Hepatocyte (in vitro differentiated cells): ENCODE measurements around the gene ALG14. TPM values are rescaled to one million over a fixed set of nuclear protein-coding genes. Genes with fewer than 3 reads are reported as not detected.
A peak's percentile ranks its signal among the peaks of the same experiment; 100 is the strongest.

Experiments used
- DNase-seq: peaks from one replicate; pipeline ENCODE4 v3.0.0-alpha.2; 2016; ENCODE audit warnings: low spot score
- H2AFZ ChIP-seq: fragments of 200-600 bp; sonication (generic); 2 replicates; pipeline ENCODE4 v1.6.0; 2016; ENCODE audit warnings: antibody characterized with exemption, mild to moderate bottlenecking
- H3K27ac ChIP-seq: fragments of 200-600 bp; sonication (generic); 2 replicates; pipeline ENCODE4 v1.5.1; 2016; ENCODE audit warnings: mild to moderate bottlenecking
- H3K27me3 ChIP-seq: fragments of 200-600 bp; sonication (generic); 2 replicates; pipeline ENCODE4 v1.6.1; 2016
- H3K36me3 ChIP-seq: fragments of 200-600 bp; sonication (generic); replicated peaks from 2 replicates; pipeline ENCODE4 v1.5.1; 2016; ENCODE audit warnings: low read depth; ENCODE audit not compliant: insufficient read depth
- H3K4me1 ChIP-seq: fragments of 200-600 bp; sonication (generic); 2 replicates; pipeline ENCODE4 v1.5.1; 2016; ENCODE audit warnings: mild to moderate bottlenecking, moderate library complexity; ENCODE audit not compliant: insufficient read depth
- H3K4me2 ChIP-seq: fragments of 200-600 bp; sonication (generic); 2 replicates; pipeline ENCODE4 v1.6.0; 2016
- H3K4me3 ChIP-seq: fragments of 200-600 bp; sonication (generic); 2 replicates; pipeline ENCODE4 v1.5.1; 2016; ENCODE audit warnings: mild to moderate bottlenecking
- H3K79me2 ChIP-seq: fragments of 200-600 bp; sonication (generic); 2 replicates; pipeline ENCODE4 v1.6.0; 2017; ENCODE audit warnings: mild to moderate bottlenecking
- H3K9me2 ChIP-seq: fragments of 200-600 bp; sonication (generic); replicated peaks from 2 replicates; pipeline ENCODE4 v1.6.0; 2017; ENCODE audit warnings: mild to moderate bottlenecking; ENCODE audit not compliant: insufficient read depth
- H3K9me3 ChIP-seq: fragments of 200-600 bp; sonication (generic); 2 replicates; pipeline ENCODE4 v1.5.1; 2016; ENCODE audit warnings: low read depth, mild to moderate bottlenecking
- H4K20me1 ChIP-seq: fragments of 200-600 bp; sonication (generic); 2 replicates; pipeline ENCODE4 v1.6.0; 2016; ENCODE audit warnings: mild to moderate bottlenecking; ENCODE audit not compliant: insufficient read depth, poor library complexity, severe bottlenecking
- EZH2 ChIP-seq: fragments of 200-600 bp; sonication (generic); IDR thresholded peaks from 2 replicates; pipeline ENCODE4 v1.6.1; 2016; ENCODE audit warnings: antibody characterized with exemption, mild to moderate bottlenecking, borderline replicate concordance
- EZH2phosphoT487 ChIP-seq: fragments of 200-600 bp; sonication (generic); IDR thresholded peaks from one replicate; pipeline ENCODE4 v1.6.1; 2018; ENCODE audit warnings: antibody characterized with exemption, mild to moderate bottlenecking, low read depth, moderate library complexity; ENCODE audit not compliant: unreplicated experiment, severe bottlenecking
- WGBS: methylation state at CpG from one replicate; pipeline ENCODE4 v1.1.6; 2016; ENCODE audit warnings: low lambda C conversion rate; ENCODE audit errors: missing lambda C conversion rate; 5-methylcytosine and 5-hydroxymethylcytosine counted together
- polyA plus RNA-seq: library from polyadenylated mRNA; unstranded; fragments of >200 nt; fragmentation: Nextera tagmentation; extraction: Ambion mirVana; gene quantifications from 2 replicates; pipeline ENCODE4 v1.2.1, GENCODE V29; 2016
- total RNA-seq: library from RNA; depleted of rRNA; stranded (reverse); fragments of >200 nt; gene quantifications from 2 replicates; pipeline ENCODE4 v1.2.3, GENCODE V29; 2014
- TF ChIP-seq, protein P1 (sequence below): fragments of 200-600 bp; sonication (generic); IDR thresholded peaks from 2 replicates; pipeline ENCODE4 v1.5.1; 2016; ENCODE audit warnings: antibody characterized with exemption, mild to moderate bottlenecking; ENCODE audit not compliant: poor library complexity

The ALG14 gene
- total and polyA plus RNA-seq, 2 experiments from 2014 or later: 2.5 to 22.5 TPM

DNA sequence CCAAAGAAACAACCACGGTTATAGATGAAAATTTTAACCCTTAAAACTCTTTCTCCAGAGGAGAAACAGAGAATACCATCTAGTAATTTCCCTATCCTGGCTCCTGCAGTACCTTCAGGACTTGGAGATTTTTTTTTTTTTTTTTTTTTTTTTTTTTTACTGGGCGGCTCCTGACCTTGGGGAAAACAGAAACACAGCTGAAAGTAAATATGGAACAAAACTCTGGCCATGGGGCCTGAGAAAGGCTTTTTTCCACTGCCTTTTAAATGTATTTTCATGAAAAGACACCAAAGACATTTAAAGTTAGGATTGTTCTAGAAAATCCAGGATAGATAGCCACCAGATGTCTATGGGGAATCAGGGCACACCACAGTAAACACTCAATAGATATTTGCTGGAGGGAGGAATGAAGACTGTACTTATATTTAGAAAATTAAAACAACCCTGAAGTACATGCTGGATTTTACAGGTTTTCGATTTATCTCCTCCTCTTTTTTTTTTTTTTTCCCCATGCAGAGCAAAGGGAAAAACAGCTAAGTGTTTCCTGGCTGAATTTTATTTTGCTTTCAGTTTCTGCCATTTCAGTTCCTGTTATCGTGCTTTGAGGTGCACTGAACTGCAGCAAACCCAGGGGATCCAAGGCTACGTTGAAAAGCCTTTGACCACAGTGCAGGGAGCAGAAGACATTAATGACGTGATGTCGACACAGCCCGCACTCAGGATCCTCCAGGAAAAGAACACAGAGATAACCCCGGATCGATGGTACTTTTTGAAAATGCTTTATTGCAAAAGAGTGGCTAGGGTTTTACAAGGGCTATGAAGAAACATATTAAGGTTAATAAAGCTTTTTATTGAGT is 110.1 kb downstream of the ALG14 start:
- Histone ChIP-seq H3K27me3 (no peaks in the 10 kb centered on the region), H3K27ac (peak overlapping the region; percentile 85), H3K36me3 (no peaks in the 10 kb centered on the region), H3K4me1 (peaks cover 21% of the 10 kb centered on the region), H3K79me2 (no peaks in the 10 kb centered on the region), H3K4me2 (peak overlapping the region; percentile 68), H2AFZ (peak overlapping the region; percentile 22), H3K4me3 (no peak overlapping the region), H3K9me2 (no peaks in the 10 kb centered on the region), H4K20me1 (no peaks in the 10 kb centered on the region), H3K9me3 (no peaks in the 10 kb centered on the region)
- DNase-seq: peak; percentile 68
- 24% methylated on average over 10 of the region's 10 CpGs for WGBS
- no peak for TF ChIP-seq EZH2phosphoT487
- TF ChIP-seq, protein P1, sequence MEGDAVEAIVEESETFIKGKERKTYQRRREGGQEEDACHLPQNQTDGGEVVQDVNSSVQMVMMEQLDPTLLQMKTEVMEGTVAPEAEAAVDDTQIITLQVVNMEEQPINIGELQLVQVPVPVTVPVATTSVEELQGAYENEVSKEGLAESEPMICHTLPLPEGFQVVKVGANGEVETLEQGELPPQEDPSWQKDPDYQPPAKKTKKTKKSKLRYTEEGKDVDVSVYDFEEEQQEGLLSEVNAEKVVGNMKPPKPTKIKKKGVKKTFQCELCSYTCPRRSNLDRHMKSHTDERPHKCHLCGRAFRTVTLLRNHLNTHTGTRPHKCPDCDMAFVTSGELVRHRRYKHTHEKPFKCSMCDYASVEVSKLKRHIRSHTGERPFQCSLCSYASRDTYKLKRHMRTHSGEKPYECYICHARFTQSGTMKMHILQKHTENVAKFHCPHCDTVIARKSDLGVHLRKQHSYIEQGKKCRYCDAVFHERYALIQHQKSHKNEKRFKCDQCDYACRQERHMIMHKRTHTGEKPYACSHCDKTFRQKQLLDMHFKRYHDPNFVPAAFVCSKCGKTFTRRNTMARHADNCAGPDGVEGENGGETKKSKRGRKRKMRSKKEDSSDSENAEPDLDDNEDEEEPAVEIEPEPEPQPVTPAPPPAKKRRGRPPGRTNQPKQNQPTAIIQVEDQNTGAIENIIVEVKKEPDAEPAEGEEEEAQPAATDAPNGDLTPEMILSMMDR: no peak
- TF ChIP-seq EZH2: no peak

GRCh38 chr1:94961988-94962387 is 110.8 kb downstream of the ALG14 start:
- no peak for TF ChIP-seq EZH2
- TF ChIP-seq, protein P1: no peak
- no peak for TF ChIP-seq EZH2phosphoT487
- H3K79me2 ChIP-seq: no peaks in the 10 kb centered on the region
- peaks cover 21% of the 10 kb centered on the region for H3K4me1 ChIP-seq
- peak overlapping the region; percentile 85 for H3K27ac ChIP-seq
- H3K36me3 ChIP-seq: no peaks in the 10 kb centered on the region
- peak overlapping the region; percentile 68 for H3K4me2 ChIP-seq
- no peaks in the 10 kb centered on the region for H3K9me3 ChIP-seq
- no peak overlapping the region for H2AFZ ChIP-seq
- DNase-seq: no peak
- no peaks in the 10 kb centered on the region for H3K27me3 ChIP-seq
- no peak overlapping the region for H3K4me3 ChIP-seq
- 81% methylated on average over 3 of the region's 3 CpGs for WGBS
- no peaks in the 10 kb centered on the region for H4K20me1 ChIP-seq
- no peaks in the 10 kb centered on the region for H3K9me2 ChIP-seq

DNA sequence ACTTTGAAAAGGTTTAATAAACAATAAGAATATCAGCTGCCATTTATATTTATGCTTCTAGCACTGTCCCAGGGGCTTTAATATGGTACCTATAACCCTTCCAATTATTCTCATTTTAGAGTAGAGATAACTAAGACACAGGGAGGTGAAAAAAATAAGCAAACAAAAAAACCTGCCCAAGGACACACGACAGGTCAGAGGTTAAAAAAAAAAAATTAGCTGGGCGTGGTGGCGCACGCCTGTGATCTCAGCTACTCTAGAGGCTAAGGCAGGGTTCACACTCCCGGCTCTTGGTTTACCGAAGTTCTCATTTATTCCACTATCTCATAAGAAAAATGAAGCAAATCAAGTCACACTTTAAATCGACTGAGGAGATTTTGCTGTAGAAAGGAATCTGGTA is 111.2 kb downstream of the ALG14 start:
- peak overlapping the region; percentile 85 for H3K27ac ChIP-seq
- no peak for TF ChIP-seq EZH2phosphoT487
- TF ChIP-seq, protein P1: no peak
- TF ChIP-seq EZH2: no peak
- no peak for DNase-seq
- no peaks in the 10 kb centered on the region for H3K79me2 ChIP-seq
- peak overlapping the region; percentile 68 for H3K4me2 ChIP-seq
- H2AFZ ChIP-seq: no peak overlapping the region
- H4K20me1 ChIP-seq: no peaks in the 10 kb centered on the region
- H3K4me3 ChIP-seq: no peak overlapping the region
- no peaks in the 10 kb centered on the region for H3K36me3 ChIP-seq
- no peaks in the 10 kb centered on the region for H3K27me3 ChIP-seq
- WGBS: 78% methylated on average over 7 of the region's 7 CpGs
- H3K9me2 ChIP-seq: no peaks in the 10 kb centered on the region
- H3K4me1 ChIP-seq: peaks cover 21% of the 10 kb centered on the region
- no peaks in the 10 kb centered on the region for H3K9me3 ChIP-seq
